DOHH2 (cell line): ENCODE results near the gene C11orf91.

Source experiments
- H3F3A ChIP-seq: fragments of 200-600 bp; sonication (generic), shearing (Covaris generic); 2 replicates; pipeline ENCODE4 v1.6.0; 2016; ENCODE audit warnings: antibody characterized with exemption, mild to moderate bottlenecking; ENCODE audit not compliant: control insufficient read depth, insufficient read depth
- H3K27ac ChIP-seq: fragments of 200-600 bp; sonication (generic); 2 replicates; pipeline ENCODE4 v1.5.1; 2014; ENCODE audit warnings: low read depth, mild to moderate bottlenecking, low read length, moderate library complexity
- H3K27me3 ChIP-seq: fragments of 200-600 bp; sonication (generic); 2 replicates; pipeline ENCODE4 v1.6.1; 2014; ENCODE audit warnings: mild to moderate bottlenecking, low read length, mixed read lengths; ENCODE audit not compliant: control insufficient read depth
- H3K36me3 ChIP-seq: fragments of 200-600 bp; sonication (generic); 2 replicates; pipeline ENCODE4 v1.6.1; 2014; ENCODE audit warnings: mild to moderate bottlenecking, low read length, moderate library complexity, mixed read lengths; ENCODE audit not compliant: control insufficient read depth
- H3K4me1 ChIP-seq: fragments of 200-600 bp; sonication (generic); 2 replicates; pipeline ENCODE4 v1.6.1; 2014; ENCODE audit warnings: mild to moderate bottlenecking, low read length, mixed read lengths; ENCODE audit not compliant: control insufficient read depth
- H3K4me2 ChIP-seq: fragments of 200-600 bp; sonication (generic); 2 replicates; pipeline ENCODE4 v1.6.0; 2014; ENCODE audit warnings: mild to moderate bottlenecking, low read length, moderate library complexity
- H3K4me3 ChIP-seq: fragments of 200-600 bp; sonication (generic); 2 replicates; pipeline ENCODE4 v1.5.1; 2014; ENCODE audit warnings: mild to moderate bottlenecking, low read length, mixed read lengths
- H3K79me2 ChIP-seq: fragments of 200-600 bp; sonication (generic); 2 replicates; pipeline ENCODE4 v1.6.1; 2014; ENCODE audit warnings: mild to moderate bottlenecking, low read length, mixed read lengths; ENCODE audit not compliant: control insufficient read depth
- H3K9me2 ChIP-seq: fragments of 200-600 bp; sonication (generic); replicated peaks from 2 replicates; pipeline ENCODE4 v1.6.1; 2014; ENCODE audit warnings: mild to moderate bottlenecking, low read length, mixed read lengths; ENCODE audit not compliant: control insufficient read depth
- H3K9me3 ChIP-seq: fragments of 200-600 bp; sonication (generic); 2 replicates; pipeline ENCODE4 v1.6.1; 2014; ENCODE audit warnings: antibody characterized with exemption, low read length, mixed read lengths; ENCODE audit not compliant: control insufficient read depth, insufficient read depth
- H4K20me1 ChIP-seq: fragments of 200-600 bp; sonication (generic); 2 replicates; pipeline ENCODE4 v1.6.0; 2014; ENCODE audit warnings: low read depth, mild to moderate bottlenecking, antibody characterized with exemption, low read length, moderate library complexity; ENCODE audit not compliant: control insufficient read depth, insufficient read depth
- EZH2phosphoT487 ChIP-seq: fragments of 200-600 bp; sonication (generic); IDR thresholded peaks from 2 replicates; pipeline ENCODE4 v1.6.1; 2017; ENCODE audit warnings: borderline replicate concordance, mild to moderate bottlenecking, antibody characterized with exemption, low read length, moderate library complexity, mixed read lengths
- TF ChIP-seq, protein P1 (sequence below): fragments of 200-600 bp; sonication (generic); IDR thresholded peaks from one replicate; pipeline ENCODE4 v1.5.1; 2014; ENCODE audit warnings: antibody characterized with exemption, mild to moderate bottlenecking, low read depth, low read length; ENCODE audit not compliant: poor library complexity, severe bottlenecking

The C11orf91 gene

DNA sequence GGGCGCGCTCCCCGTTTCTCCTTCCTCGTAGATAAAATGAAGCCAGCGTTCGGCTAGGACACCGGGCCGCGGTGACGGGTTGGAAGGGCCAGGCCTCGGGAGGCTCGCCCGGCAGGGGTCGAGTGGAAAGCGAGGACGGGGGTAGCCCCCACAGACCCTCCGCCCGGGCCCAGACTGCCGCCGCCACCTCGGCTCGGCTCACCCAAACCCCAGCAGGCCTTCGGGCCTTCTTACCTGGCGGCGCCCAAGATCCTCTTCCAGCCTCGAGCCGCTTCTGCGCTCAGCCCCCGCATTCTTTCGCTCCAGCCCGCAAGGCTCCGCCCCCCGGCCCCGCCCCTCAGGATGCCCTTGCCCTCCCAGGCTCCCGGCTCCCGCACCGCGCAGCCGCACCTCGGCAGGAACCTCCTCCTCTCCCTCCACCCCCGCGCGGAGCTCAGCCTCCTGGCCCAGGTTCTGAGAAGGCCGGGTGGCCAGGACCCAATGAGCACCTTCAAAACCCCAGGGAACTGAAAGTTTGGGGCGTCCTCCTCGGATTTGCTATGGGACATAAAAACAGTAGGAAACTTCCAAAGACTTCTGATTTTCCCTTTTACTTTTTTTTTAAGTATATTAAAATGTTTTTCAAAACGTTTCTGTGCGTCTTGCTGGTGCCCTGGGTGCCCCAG lies 35.7 kb upstream of the C11orf91 start, which contains the start of gene CD59:
TSS of gene CD59 (minus strand) at position 276 of the 665 bp plus-strand sequence. CDS start 13,978 bp downstream, outside the sequence.
- no peaks in the 10 kb centered on the region for H3K9me3 ChIP-seq
- peak within 1 kb of the TSS; percentile 59 for H3K4me2 ChIP-seq
- peaks cover 33% of the 10 kb centered on the region for H3K79me2 ChIP-seq
- H3K9me2 ChIP-seq, result no peaks in the 10 kb centered on the region
- H3K27ac ChIP-seq, result peak within 1 kb of the TSS; percentile 23; the same call in 1 of the 2 replicates
- H3F3A ChIP-seq, result no peaks in the 10 kb centered on the region
- H3K27me3 ChIP-seq, result peaks cover 6% of the 10 kb centered on the region; the same call in 1 of the 2 replicates
- TF ChIP-seq, protein P1, sequence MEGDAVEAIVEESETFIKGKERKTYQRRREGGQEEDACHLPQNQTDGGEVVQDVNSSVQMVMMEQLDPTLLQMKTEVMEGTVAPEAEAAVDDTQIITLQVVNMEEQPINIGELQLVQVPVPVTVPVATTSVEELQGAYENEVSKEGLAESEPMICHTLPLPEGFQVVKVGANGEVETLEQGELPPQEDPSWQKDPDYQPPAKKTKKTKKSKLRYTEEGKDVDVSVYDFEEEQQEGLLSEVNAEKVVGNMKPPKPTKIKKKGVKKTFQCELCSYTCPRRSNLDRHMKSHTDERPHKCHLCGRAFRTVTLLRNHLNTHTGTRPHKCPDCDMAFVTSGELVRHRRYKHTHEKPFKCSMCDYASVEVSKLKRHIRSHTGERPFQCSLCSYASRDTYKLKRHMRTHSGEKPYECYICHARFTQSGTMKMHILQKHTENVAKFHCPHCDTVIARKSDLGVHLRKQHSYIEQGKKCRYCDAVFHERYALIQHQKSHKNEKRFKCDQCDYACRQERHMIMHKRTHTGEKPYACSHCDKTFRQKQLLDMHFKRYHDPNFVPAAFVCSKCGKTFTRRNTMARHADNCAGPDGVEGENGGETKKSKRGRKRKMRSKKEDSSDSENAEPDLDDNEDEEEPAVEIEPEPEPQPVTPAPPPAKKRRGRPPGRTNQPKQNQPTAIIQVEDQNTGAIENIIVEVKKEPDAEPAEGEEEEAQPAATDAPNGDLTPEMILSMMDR, result no peak
- TF ChIP-seq EZH2phosphoT487, result no peak
- H3K36me3 ChIP-seq, result no peaks in the 10 kb centered on the region
- H3K4me3 ChIP-seq, result peak within 1 kb of the TSS; percentile 78
- H4K20me1 ChIP-seq, result peaks cover 8% of the 10 kb centered on the region; the same call in 1 of the 2 replicates
- H3K4me1 ChIP-seq, result peaks cover 32% of the 10 kb centered on the region

DNA sequence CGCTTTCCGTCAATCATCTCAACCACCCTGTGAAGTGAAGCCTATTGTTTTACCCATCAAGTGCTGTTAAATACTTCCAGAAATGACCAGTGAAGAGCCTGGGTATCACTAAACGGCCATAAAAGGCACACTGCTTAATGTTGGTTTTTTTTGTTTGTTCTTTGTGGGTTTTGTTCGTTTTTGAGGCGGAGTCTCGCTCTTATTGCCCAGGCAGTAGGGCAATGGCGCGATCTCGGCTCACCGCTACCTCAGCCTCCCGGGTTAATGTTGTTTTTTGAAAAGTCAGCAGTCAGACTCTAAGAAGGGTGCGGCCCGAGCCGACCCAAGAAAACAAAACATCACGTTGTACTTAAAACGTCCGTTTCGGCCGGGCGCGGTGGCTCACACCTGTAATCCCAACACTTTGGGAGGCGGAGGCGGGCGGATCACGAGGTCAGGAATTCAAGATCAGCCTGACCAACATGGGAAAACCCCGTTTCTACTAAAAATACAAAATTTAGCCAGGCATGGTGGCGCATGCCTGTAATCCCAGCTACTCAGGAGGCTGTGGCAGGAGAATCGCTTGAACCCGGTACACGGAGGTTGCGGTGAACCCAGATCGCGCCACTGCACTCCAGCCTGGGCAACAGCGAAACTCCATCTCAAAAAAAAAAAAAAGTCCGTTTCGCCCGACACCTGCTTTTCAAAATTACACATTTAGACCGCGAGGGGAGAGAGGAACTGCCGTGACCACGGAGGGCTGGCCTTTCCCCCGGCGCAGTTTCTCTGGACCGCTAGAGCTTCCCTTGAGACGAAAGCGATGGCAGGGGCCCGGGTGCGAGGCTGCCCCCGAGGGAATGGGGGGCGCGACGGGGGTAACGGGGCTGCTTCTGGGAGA lies 34.9 kb upstream of the C11orf91 start:
- Histone ChIP-seq H4K20me1 (peaks cover 8% of the 10 kb centered on the region; the same call in 1 of the 2 replicates), H3F3A (no peaks in the 10 kb centered on the region), H3K27me3 (peaks cover 6% of the 10 kb centered on the region; the same call in 1 of the 2 replicates), H3K27ac (peak overlapping the region; percentile 23; the same call in 1 of the 2 replicates), H3K9me3 (no peaks in the 10 kb centered on the region), H3K9me2 (no peaks in the 10 kb centered on the region), H3K4me3 (peak overlapping the region; percentile 78), H3K79me2 (peaks cover 36% of the 10 kb centered on the region), H3K36me3 (no peaks in the 10 kb centered on the region), H3K4me1 (peaks cover 32% of the 10 kb centered on the region), H3K4me2 (peak overlapping the region; percentile 59)
- TF ChIP-seq EZH2phosphoT487, result no peak
- TF ChIP-seq, protein P1, result no peak

DNA sequence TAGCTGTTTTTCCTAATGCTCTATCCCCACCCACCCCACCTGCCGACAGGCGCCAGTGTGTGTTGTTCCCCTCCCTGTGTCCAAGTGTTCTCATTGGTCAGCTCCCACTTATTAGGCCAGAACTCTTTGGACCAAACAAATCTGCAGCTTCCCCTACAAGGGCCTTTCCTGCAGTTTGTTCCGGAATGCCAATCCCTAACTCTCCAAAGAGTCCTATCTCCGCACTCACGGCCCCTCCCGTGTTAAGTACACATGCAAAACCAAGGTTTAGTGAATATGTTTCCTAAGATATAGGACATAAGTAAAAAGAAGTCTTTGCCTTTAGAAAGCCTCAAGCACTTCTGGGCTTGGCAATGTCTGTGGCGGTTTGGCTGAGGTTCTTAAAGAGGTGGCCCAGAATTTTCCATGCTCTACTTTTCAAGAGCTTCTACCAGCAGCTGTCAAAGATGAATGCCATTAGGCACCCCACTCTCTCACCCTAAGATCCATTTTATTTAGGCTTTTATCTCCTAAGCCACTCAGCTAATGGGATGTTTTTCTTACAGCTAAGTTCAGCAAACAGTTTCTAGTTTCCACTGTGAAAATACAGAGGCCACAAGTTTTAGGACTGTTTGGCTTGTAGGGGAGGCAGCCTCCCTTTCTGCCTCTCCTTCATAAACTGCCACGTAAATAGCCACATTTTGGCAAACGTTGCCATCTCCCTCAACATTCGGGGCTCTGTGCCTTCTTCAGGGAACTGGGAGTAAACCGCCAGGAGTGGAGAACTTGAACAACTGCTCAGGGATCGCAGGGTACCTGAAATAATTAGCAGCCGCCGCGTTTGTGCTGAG lies 34.0 kb upstream of the C11orf91 start:
- Histone ChIP-seq H4K20me1 (peaks cover 8% of the 10 kb centered on the region; the same call in 1 of the 2 replicates), H3K4me3 (peak overlapping the region; percentile 78), H3K4me1 (peaks cover 32% of the 10 kb centered on the region), H3K9me3 (no peaks in the 10 kb centered on the region), H3K36me3 (no peaks in the 10 kb centered on the region), H3K27me3 (peaks cover 6% of the 10 kb centered on the region; the same call in 1 of the 2 replicates), H3K9me2 (no peaks in the 10 kb centered on the region), H3F3A (no peaks in the 10 kb centered on the region), H3K79me2 (peaks cover 38% of the 10 kb centered on the region), H3K4me2 (peak overlapping the region; percentile 59), H3K27ac (no peak overlapping the region)
- TF ChIP-seq, protein P1, result no peak
- TF ChIP-seq EZH2phosphoT487, result no peak
